SU-DHL-6 (cell line): ENCODE data around the gene WDR5.

Experiments used
- H2AFZ ChIP-seq: fragments of 200-600 bp; sonication (generic); 2 replicates; pipeline ENCODE4 v1.6.1; 2014; ENCODE audit warnings: low read depth, mild to moderate bottlenecking, moderate library complexity, mixed read lengths, antibody characterized with exemption, low read length; ENCODE audit not compliant: severe bottlenecking
- H3F3A ChIP-seq: fragments of 200-600 bp; shearing (Covaris generic); 2 replicates; pipeline ENCODE4 v1.6.0; 2016; ENCODE audit warnings: antibody characterized with exemption, mild to moderate bottlenecking; ENCODE audit not compliant: insufficient read depth
- H3K27ac ChIP-seq: fragments of 200-600 bp; sonication (generic); 2 replicates; pipeline ENCODE4 v1.5.1; 2016; ENCODE audit warnings: low read depth, mild to moderate bottlenecking, low read length, moderate library complexity, mixed read lengths
- H3K27me3 ChIP-seq: fragments of 200-600 bp; sonication (generic), shearing (Covaris generic); 2 replicates; pipeline ENCODE4 v1.6.0; 2014; ENCODE audit warnings: mild to moderate bottlenecking, low read length
- H3K36me3 ChIP-seq: fragments of 200-600 bp; sonication (generic); 2 replicates; pipeline ENCODE4 v1.6.1; 2014; ENCODE audit warnings: mild to moderate bottlenecking, low read length, mixed read lengths
- H3K4me2 ChIP-seq: fragments of 300-600, 200-600 bp; shearing (Covaris generic), sonication (generic); 2 replicates; pipeline ENCODE4 v1.6.0; 2014; ENCODE audit warnings: low read length, low read depth, mild to moderate bottlenecking; ENCODE audit not compliant: poor library complexity, severe bottlenecking
- H3K4me3 ChIP-seq: fragments of 200-600 bp; sonication (generic); 2 replicates; pipeline ENCODE4 v1.5.1; 2014; ENCODE audit warnings: antibody characterized with exemption, low read length, mild to moderate bottlenecking, mixed read lengths; ENCODE audit not compliant: insufficient read depth, poor library complexity, severe bottlenecking
- H3K79me2 ChIP-seq: fragments of 200-600 bp; sonication (generic); 2 replicates; pipeline ENCODE4 v1.6.1; 2014; ENCODE audit warnings: mild to moderate bottlenecking, low read length, moderate library complexity; ENCODE audit not compliant: insufficient read depth
- H3K9ac ChIP-seq: fragments of 200-600 bp; sonication (generic); 2 replicates; pipeline ENCODE4 v1.7.0; 2014; ENCODE audit warnings: mild to moderate bottlenecking, low read length
- H3K9me2 ChIP-seq: fragments of 200-600 bp; sonication (generic); replicated peaks from 2 replicates; pipeline ENCODE4 v1.6.1; 2014; ENCODE audit warnings: low read length; ENCODE audit not compliant: insufficient read depth
- H3K9me3 ChIP-seq: fragments of 200-600 bp; sonication (generic); 2 replicates; pipeline ENCODE4 v1.6.1; 2014; ENCODE audit warnings: low read length, mixed read lengths; ENCODE audit not compliant: insufficient read depth
- H4K20me1 ChIP-seq: fragments of 200-600 bp; sonication (generic); 2 replicates; pipeline ENCODE4 v1.6.1; 2014; ENCODE audit warnings: low read depth, mild to moderate bottlenecking, antibody characterized with exemption, low read length, moderate library complexity, mixed read lengths
- EZH2phosphoT487 ChIP-seq: fragments of 200-600 bp; sonication (generic), shearing (Covaris generic); conservative IDR thresholded peaks from 2 replicates; pipeline ENCODE4 v1.6.1; 2018; ENCODE audit warnings: mild to moderate bottlenecking, antibody characterized with exemption, low read length, moderate library complexity, mixed read lengths
- TF ChIP-seq, protein P1 (sequence below): fragments of 200-600 bp; sonication (generic); IDR thresholded peaks from one replicate; pipeline ENCODE4 v1.5.1; 2017; ENCODE audit warnings: antibody characterized with exemption, mild to moderate bottlenecking, low read length, moderate library complexity; ENCODE audit not compliant: insufficient read depth, poor library complexity, severe bottlenecking

WDR5 gene

GRCh38 chr9:134200730-134201129, 64.8 kb downstream of the WDR5 start:
- no peaks in the 10 kb centered on the region for H4K20me1 ChIP-seq
- H3F3A ChIP-seq = no peaks in the 10 kb centered on the region
- TF ChIP-seq, protein P1, sequence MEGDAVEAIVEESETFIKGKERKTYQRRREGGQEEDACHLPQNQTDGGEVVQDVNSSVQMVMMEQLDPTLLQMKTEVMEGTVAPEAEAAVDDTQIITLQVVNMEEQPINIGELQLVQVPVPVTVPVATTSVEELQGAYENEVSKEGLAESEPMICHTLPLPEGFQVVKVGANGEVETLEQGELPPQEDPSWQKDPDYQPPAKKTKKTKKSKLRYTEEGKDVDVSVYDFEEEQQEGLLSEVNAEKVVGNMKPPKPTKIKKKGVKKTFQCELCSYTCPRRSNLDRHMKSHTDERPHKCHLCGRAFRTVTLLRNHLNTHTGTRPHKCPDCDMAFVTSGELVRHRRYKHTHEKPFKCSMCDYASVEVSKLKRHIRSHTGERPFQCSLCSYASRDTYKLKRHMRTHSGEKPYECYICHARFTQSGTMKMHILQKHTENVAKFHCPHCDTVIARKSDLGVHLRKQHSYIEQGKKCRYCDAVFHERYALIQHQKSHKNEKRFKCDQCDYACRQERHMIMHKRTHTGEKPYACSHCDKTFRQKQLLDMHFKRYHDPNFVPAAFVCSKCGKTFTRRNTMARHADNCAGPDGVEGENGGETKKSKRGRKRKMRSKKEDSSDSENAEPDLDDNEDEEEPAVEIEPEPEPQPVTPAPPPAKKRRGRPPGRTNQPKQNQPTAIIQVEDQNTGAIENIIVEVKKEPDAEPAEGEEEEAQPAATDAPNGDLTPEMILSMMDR = no peak
- no peak for TF ChIP-seq EZH2phosphoT487

GRCh38 chr9:134203224-134203623, 67.3 kb downstream of the WDR5 start:
- Histone ChIP-seq H3K9me2 (no peaks in the 10 kb centered on the region), H3K27me3 (no peaks in the 10 kb centered on the region), H3K4me2 (no peak overlapping the region)

More at GRCh38 chr9:134200730-134201129, 64.8 kb downstream of the WDR5 start:
- Histone ChIP-seq H3K4me2 (no peak overlapping the region), H3K27ac (no peak overlapping the region), H2AFZ (no peak overlapping the region), H3K9me2 (no peaks in the 10 kb centered on the region), H3K36me3 (no peaks in the 10 kb centered on the region), H3K9me3 (no peaks in the 10 kb centered on the region), H3K27me3 (no peaks in the 10 kb centered on the region), H3K79me2 (no peaks in the 10 kb centered on the region), H3K4me3 (no peak overlapping the region), H3K9ac (no peak overlapping the region)

GRCh38 chr9:134204041-134204440, 68.2 kb downstream of the WDR5 start:
- Histone ChIP-seq H3K9ac (no peak overlapping the region), H4K20me1 (no peaks in the 10 kb centered on the region), H3K9me2 (no peaks in the 10 kb centered on the region), H3K4me2 (no peak overlapping the region), H3K27me3 (no peaks in the 10 kb centered on the region), H3K27ac (no peak overlapping the region), H3K36me3 (no peaks in the 10 kb centered on the region), H3K4me3 (no peak overlapping the region), H3F3A (no peaks in the 10 kb centered on the region), H3K79me2 (no peaks in the 10 kb centered on the region), H2AFZ (no peak overlapping the region), H3K9me3 (no peaks in the 10 kb centered on the region)
- TF ChIP-seq, protein P1 = no peak
- no peak for TF ChIP-seq EZH2phosphoT487

More at GRCh38 chr9:134203224-134203623, 67.3 kb downstream of the WDR5 start:
- Histone ChIP-seq H3K36me3 (no peaks in the 10 kb centered on the region), H3K9me3 (no peaks in the 10 kb centered on the region), H3K9ac (no peak overlapping the region), H4K20me1 (no peaks in the 10 kb centered on the region), H2AFZ (no peak overlapping the region), H3K79me2 (no peaks in the 10 kb centered on the region), H3K4me3 (no peak overlapping the region), H3F3A (no peaks in the 10 kb centered on the region), H3K27ac (no peak overlapping the region)
- TF ChIP-seq, protein P1 = no peak
- TF ChIP-seq EZH2phosphoT487 = no peak
